Measurements from ENCODE around the gene HS3ST3A1.

Gene HS3ST3A1

GRCh38 chr17:13492737-13493122, 109.0 kb downstream of the HS3ST3A1 start:
- no peaks in the 10 kb centered on the region for H3K27me3 Mint-ChIP-seq (ENCODE audit: low read depth)
- H3K4me3 Mint-ChIP-seq = no peak overlapping the region
- H3K4me1 Mint-ChIP-seq (ENCODE audit: low read depth) = peaks cover 7% of the 10 kb centered on the region

GRCh38 chr17:13491916-13492736, 109.6 kb downstream of the HS3ST3A1 start:
- Mint-ChIP-seq H3K4me1 (ENCODE audit: low read depth) (peaks cover 7% of the 10 kb centered on the region), H3K36me3 (ENCODE audit: low read depth) (no peaks in the 10 kb centered on the region), H3K27me3 (ENCODE audit: low read depth) (no peaks in the 10 kb centered on the region), H3K27ac (no peak overlapping the region), H3K4me3 (no peak overlapping the region), H3K9me3 (peaks cover 4% of the 10 kb centered on the region)
- DNase-seq (ENCODE audit: low spot score) = no peak

More at GRCh38 chr17:13492737-13493122, 109.0 kb downstream of the HS3ST3A1 start:
- DNase-seq (ENCODE audit: low spot score) = no peak
- Mint-ChIP-seq H3K27ac (no peak overlapping the region), H3K36me3 (ENCODE audit: low read depth) (no peaks in the 10 kb centered on the region), H3K9me3 (peaks cover 4% of the 10 kb centered on the region)

DNA sequence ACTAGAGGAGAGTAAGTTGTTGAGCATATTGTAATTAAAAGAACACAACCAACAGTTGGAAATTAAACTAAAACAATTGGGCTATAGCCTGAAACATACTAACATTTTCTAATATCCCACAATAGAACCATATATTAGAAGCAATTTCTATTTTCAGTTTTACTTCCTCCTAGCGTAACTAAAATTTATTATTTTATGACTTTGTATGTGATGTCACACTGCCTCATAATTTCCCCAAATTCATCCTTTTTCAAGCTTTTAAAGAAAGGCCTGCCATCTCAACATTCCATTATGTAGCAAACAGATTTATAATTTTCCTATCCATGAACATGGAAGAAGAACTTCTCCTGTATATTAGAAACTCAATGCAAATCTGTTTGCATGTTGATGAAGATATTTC, 110.2 kb downstream of the HS3ST3A1 start:
- no peaks in the 10 kb centered on the region for H3K36me3 Mint-ChIP-seq (ENCODE audit: low read depth)
- no peak overlapping the region for H3K27ac Mint-ChIP-seq
- DNase-seq (ENCODE audit: low spot score) = no peak
- no peak overlapping the region for H3K4me3 Mint-ChIP-seq
- peaks cover 7% of the 10 kb centered on the region for H3K4me1 Mint-ChIP-seq (ENCODE audit: low read depth)
- no peaks in the 10 kb centered on the region for H3K27me3 Mint-ChIP-seq (ENCODE audit: low read depth)
- peaks cover 4% of the 10 kb centered on the region for H3K9me3 Mint-ChIP-seq

DNA sequence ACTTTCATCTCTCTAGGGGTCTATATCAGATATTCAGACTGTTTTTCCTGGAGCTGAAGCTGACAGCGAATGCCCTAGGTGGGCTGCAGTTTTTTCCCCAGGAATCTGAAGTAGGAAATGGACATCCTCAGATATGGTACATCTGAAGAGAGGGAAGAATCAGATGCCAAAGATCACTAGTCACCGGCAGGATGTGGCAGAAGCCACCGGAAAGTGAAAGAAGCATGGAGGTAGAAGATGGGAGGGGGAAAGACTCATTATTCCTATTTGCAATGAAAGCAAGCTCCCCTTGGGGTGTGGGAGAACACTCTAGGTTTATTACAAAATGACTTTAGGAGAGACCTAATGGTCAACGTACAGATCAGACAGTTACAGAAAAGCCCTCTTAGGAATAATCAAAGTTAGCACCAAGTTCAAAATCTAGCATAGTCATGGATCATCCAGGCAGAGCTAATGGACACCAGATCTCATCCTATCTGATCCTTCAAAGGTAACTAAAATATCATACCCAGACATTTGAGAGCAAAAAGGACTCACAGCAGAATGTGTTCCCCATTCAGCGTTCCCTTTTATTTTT, 110.7 kb downstream of the HS3ST3A1 start:
- no peak for DNase-seq (ENCODE audit: low spot score)
- Mint-ChIP-seq H3K27ac (no peak overlapping the region), H3K4me1 (ENCODE audit: low read depth) (peaks cover 7% of the 10 kb centered on the region), H3K9me3 (peaks cover 4% of the 10 kb centered on the region), H3K27me3 (ENCODE audit: low read depth) (no peaks in the 10 kb centered on the region), H3K4me3 (no peak overlapping the region), H3K36me3 (ENCODE audit: low read depth) (no peaks in the 10 kb centered on the region)

GRCh38 chr17:13490427-13490826, 111.3 kb downstream of the HS3ST3A1 start:
- no peaks in the 10 kb centered on the region for H3K27me3 Mint-ChIP-seq (ENCODE audit: low read depth)
- H3K4me3 Mint-ChIP-seq = no peak overlapping the region
- H3K9me3 Mint-ChIP-seq = peaks cover 4% of the 10 kb centered on the region
- no peak for DNase-seq (ENCODE audit: low spot score)
- no peak overlapping the region for H3K27ac Mint-ChIP-seq
- H3K36me3 Mint-ChIP-seq (ENCODE audit: low read depth) = no peaks in the 10 kb centered on the region
- peaks cover 7% of the 10 kb centered on the region for H3K4me1 Mint-ChIP-seq (ENCODE audit: low read depth)

DNA sequence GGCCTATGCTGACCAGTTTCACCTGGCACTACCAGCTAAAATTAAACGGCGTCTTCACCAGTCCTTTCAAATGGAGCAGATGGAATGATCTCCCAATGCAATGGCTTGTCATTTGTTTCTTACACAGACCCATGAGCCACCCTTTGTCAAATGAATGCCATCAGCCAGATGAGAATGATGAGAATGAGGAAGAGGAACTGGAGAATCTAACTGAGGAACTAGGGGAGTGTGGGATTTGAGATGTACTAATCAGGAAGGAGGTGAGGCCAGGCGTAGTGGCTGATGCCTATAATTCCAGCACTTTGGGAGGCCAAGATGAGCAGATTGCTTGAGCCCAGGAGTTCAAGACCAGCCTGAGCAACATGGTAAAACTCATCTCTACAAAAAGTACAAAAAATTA, 116.4 kb downstream of the HS3ST3A1 start:
- DNase-seq (ENCODE audit: low spot score) = no peak
- no peaks in the 10 kb centered on the region for H3K27me3 Mint-ChIP-seq (ENCODE audit: low read depth)
- H3K9me3 Mint-ChIP-seq = peaks cover 8% of the 10 kb centered on the region
- no peak overlapping the region for H3K4me3 Mint-ChIP-seq
- no peaks in the 10 kb centered on the region for H3K36me3 Mint-ChIP-seq (ENCODE audit: low read depth)
- no peak overlapping the region for H3K27ac Mint-ChIP-seq
- no peaks in the 10 kb centered on the region for H3K4me1 Mint-ChIP-seq (ENCODE audit: low read depth)

- Mint-ChIP-seq H3K4me1 (ENCODE audit: low read depth) (no peaks in the 10 kb centered on the region), H3K27ac (no peak overlapping the region), H3K36me3 (ENCODE audit: low read depth) (no peaks in the 10 kb centered on the region), H3K27me3 (ENCODE audit: low read depth) (no peaks in the 10 kb centered on the region), H3K4me3 (no peak overlapping the region), H3K9me3 (peaks cover 15% of the 10 kb centered on the region)
- DNase-seq (ENCODE audit: low spot score) = no peak
Measured at GRCh38 chr17:13484020-13484419, 117.7 kb downstream of the HS3ST3A1 start.

DNA sequence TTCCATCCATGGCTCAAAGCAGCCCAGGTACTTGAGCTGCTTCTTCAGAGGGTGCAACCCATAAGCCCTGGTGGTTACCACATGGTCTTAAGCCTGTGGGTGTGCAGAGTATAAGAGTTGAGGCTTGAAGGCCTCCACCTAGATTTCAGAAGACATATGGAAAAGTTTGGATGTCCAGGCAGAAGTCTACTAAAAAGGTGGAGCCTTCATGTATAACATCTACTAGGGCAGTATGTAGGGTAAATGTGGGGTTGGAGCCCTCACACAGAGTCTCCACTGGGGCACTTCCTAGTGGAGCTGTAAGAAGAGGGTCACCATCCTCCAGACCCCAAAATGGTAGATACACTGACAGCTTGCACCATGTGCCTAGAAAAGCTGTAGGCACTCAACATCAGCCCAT, 120.9 kb downstream of the HS3ST3A1 start:
- Mint-ChIP-seq H3K27ac (no peak overlapping the region), H3K4me1 (ENCODE audit: low read depth) (no peaks in the 10 kb centered on the region), H3K9me3 (peaks cover 15% of the 10 kb centered on the region), H3K27me3 (ENCODE audit: low read depth) (no peaks in the 10 kb centered on the region), H3K36me3 (ENCODE audit: low read depth) (no peaks in the 10 kb centered on the region), H3K4me3 (no peak overlapping the region)
- DNase-seq (ENCODE audit: low spot score) = no peak

DNA sequence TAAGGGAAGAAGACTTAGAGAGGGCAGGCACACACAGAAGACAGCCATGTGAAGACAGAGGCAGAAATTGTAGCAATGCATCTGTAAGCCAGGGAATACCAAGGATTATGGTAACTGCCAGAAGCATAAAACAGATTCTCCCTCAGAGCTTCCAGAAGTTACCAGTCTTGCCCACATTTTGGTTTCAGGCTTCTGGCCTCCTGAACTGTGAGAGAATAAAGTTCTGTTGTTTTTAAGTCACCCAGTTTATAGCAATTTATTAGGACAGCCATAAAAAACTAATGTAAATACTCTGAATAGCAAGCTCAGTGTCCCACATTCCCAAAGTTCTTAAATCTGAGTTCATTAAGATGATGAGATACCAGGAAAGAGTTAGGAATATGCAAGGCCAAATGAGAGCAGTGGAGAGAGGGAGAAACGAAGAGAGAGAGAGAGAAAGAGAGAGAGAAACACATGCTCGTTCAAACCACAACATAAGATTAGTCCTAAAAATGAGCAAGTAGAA, 123.4 kb downstream of the HS3ST3A1 start:
- H3K27ac Mint-ChIP-seq = no peak overlapping the region
- no peak overlapping the region for H3K4me3 Mint-ChIP-seq
- no peaks in the 10 kb centered on the region for H3K27me3 Mint-ChIP-seq (ENCODE audit: low read depth)
- H3K36me3 Mint-ChIP-seq (ENCODE audit: low read depth) = no peaks in the 10 kb centered on the region
- H3K4me1 Mint-ChIP-seq (ENCODE audit: low read depth) = no peaks in the 10 kb centered on the region
- no peak for DNase-seq (ENCODE audit: low spot score)
- peaks cover 15% of the 10 kb centered on the region for H3K9me3 Mint-ChIP-seq

GRCh38 chr17:13477180-13477611, 124.5 kb downstream of the HS3ST3A1 start:
- no peaks in the 10 kb centered on the region for H3K27me3 Mint-ChIP-seq (ENCODE audit: low read depth)
- no peaks in the 10 kb centered on the region for H3K4me1 Mint-ChIP-seq (ENCODE audit: low read depth)
- no peak overlapping the region for H3K27ac Mint-ChIP-seq
- H3K36me3 Mint-ChIP-seq (ENCODE audit: low read depth) = no peaks in the 10 kb centered on the region
- H3K9me3 Mint-ChIP-seq = peaks cover 15% of the 10 kb centered on the region
- DNase-seq (ENCODE audit: low spot score) = no peak
- no peak overlapping the region for H3K4me3 Mint-ChIP-seq

- no peak overlapping the region for H3K27ac Mint-ChIP-seq
- H3K27me3 Mint-ChIP-seq (ENCODE audit: low read depth) = no peaks in the 10 kb centered on the region
- H3K9me3 Mint-ChIP-seq = peaks cover 13% of the 10 kb centered on the region
- H3K4me3 Mint-ChIP-seq = no peak overlapping the region
- H3K4me1 Mint-ChIP-seq (ENCODE audit: low read depth) = no peaks in the 10 kb centered on the region
- no peak for DNase-seq (ENCODE audit: low spot score)
- H3K36me3 Mint-ChIP-seq (ENCODE audit: low read depth) = no peaks in the 10 kb centered on the region
Measured at GRCh38 chr17:13476720-13477119, 125.0 kb downstream of the HS3ST3A1 start.

DNA sequence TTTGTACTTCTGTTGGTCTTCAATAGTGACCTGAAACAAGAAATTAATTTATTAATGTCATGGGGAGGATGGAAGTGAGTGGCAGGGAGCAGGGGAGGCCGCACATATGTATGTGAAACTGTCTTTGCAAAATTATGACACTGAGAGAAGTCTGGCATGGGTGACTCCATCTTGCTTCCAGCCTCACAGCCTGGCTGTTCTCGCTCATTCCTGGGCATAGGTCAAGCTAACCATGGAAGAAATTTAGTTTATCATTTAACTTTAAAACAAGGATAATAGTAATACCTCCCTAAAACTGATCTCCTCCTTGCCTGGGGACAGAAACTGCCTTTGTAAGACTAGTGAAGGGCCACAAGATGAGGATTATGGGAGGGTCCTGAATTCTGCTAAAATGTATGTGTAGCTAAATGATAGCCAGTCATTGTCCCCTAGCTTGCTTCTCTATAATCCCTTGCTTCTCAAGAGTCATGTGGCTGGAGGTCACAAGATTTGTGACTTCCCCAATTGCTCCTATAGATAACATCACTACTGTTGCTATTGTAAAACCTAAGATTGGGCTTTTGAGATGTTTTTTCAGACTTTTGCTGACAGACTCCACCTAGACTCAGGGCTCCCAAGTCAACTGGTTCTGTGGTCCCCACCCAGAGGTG, 126.0 kb downstream of the HS3ST3A1 start:
- Mint-ChIP-seq H3K4me1 (ENCODE audit: low read depth) (no peaks in the 10 kb centered on the region), H3K36me3 (ENCODE audit: low read depth) (no peaks in the 10 kb centered on the region), H3K27me3 (ENCODE audit: low read depth) (no peaks in the 10 kb centered on the region), H3K9me3 (peaks cover 8% of the 10 kb centered on the region), H3K27ac (no peak overlapping the region), H3K4me3 (no peak overlapping the region)
- no peak for DNase-seq (ENCODE audit: low spot score)

GRCh38 chr17:13474073-13474800, 127.5 kb downstream of the HS3ST3A1 start:
- Mint-ChIP-seq H3K27me3 (ENCODE audit: low read depth) (no peaks in the 10 kb centered on the region), H3K36me3 (ENCODE audit: low read depth) (no peaks in the 10 kb centered on the region), H3K4me3 (no peak overlapping the region), H3K9me3 (no peaks in the 10 kb centered on the region), H3K4me1 (ENCODE audit: low read depth) (no peaks in the 10 kb centered on the region), H3K27ac (no peak overlapping the region)
- no peak for DNase-seq (ENCODE audit: low spot score)

GRCh38 chr17:13465678-13466077, 136.1 kb downstream of the HS3ST3A1 start:
- no peaks in the 10 kb centered on the region for H3K27me3 Mint-ChIP-seq (ENCODE audit: low read depth)
- DNase-seq (ENCODE audit: low spot score) = no peak

More at GRCh38 chr17:13465678-13466077, 136.1 kb downstream of the HS3ST3A1 start:
- Mint-ChIP-seq H3K9me3 (no peaks in the 10 kb centered on the region), H3K4me1 (ENCODE audit: low read depth) (no peaks in the 10 kb centered on the region), H3K36me3 (ENCODE audit: low read depth) (no peaks in the 10 kb centered on the region), H3K4me3 (no peak overlapping the region), H3K27ac (no peak overlapping the region)

All from T-helper 2 cell treated with Interferon-gamma antibody and Interleukin-4, amounts not matched to agents 5 μg/mL and 100 μg/mL, for 36 hours (primary cell).